Effector memory CD4-positive, alpha-beta T cell (primary cell): Measurements from ENCODE around the gene LIMK1.

Experiments
- DNase-seq, 3 donors: peaks; one replicate each; pipeline ENCODE4 v3.0.0-alpha.2; 2020
- H3K27ac ChIP-seq: 2 replicates; pipeline ENCODE4 v1.7.0; 2013; ENCODE audit warnings: mild to moderate bottlenecking, low read length, moderate library complexity; ENCODE audit not compliant: insufficient read depth, poor library complexity, severe bottlenecking
- H3K27me3 ChIP-seq: replicated peaks from 2 replicates; pipeline ENCODE4 v1.7.0; 2013; ENCODE audit warnings: mild to moderate bottlenecking, low read length; ENCODE audit not compliant: insufficient read depth, control insufficient read depth, poor library complexity, severe bottlenecking
- H3K36me3 ChIP-seq: 2 replicates; pipeline ENCODE4 v1.7.0; 2013; ENCODE audit warnings: mild to moderate bottlenecking, low read length, moderate library complexity; ENCODE audit not compliant: control insufficient read depth, insufficient read depth
- H3K4me1 ChIP-seq: 2 replicates; pipeline ENCODE4 v1.7.0; 2013; ENCODE audit warnings: low read length, mild to moderate bottlenecking; ENCODE audit not compliant: control insufficient read depth, insufficient read depth, poor library complexity, severe bottlenecking
- H3K4me3 ChIP-seq: 2 replicates; pipeline ENCODE4 v1.7.0; 2013; ENCODE audit warnings: low read length, low read depth, mild to moderate bottlenecking; ENCODE audit not compliant: insufficient read depth, poor library complexity, severe bottlenecking
- H3K9me3 ChIP-seq: 2 replicates; pipeline ENCODE4 v1.7.0; 2013; ENCODE audit warnings: mild to moderate bottlenecking, low read length, moderate library complexity; ENCODE audit not compliant: control insufficient read depth

Gene LIMK1

DNA sequence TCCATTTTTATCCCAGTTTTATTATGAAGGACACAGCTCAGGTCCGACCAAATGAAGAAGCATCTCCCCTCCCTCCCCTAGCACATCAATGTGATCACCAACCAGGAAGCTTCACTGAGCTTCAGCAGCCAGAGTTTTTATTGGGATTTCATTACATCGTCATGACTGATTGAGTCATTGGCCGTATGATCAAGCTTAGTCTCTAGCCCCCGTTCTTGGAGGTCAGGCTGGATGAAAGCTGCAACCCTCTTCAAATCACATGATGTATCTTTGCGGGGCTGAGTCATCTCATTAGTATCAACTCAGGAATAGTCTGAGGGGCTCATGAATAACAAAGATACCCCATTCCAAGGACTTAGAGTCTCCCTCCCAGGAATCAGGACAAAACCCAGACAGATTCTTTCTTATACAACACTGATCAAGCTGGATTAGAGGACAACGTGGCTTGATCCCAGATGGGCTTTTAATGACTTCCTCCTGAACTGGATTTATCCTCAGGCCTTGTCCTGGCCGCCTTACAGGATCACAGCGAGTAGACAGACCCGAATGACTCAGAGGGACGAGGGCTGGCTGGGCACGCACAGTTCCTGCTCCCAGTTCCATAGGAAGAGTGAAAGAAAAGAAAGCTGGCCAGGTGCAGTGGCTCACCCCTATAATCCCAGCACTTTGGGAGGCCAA, 14.5 kb downstream of the LIMK1 start:
- no peak overlapping the region for H3K4me3 ChIP-seq
- H3K27me3 ChIP-seq = no peaks in the 10 kb centered on the region
- no peak for DNase-seq
- H3K36me3 ChIP-seq = peaks cover 8% of the 10 kb centered on the region
- H3K9me3 ChIP-seq = no peaks in the 10 kb centered on the region
- H3K27ac ChIP-seq = no peak overlapping the region
- H3K4me1 ChIP-seq = peaks cover 16% of the 10 kb centered on the region

DNA sequence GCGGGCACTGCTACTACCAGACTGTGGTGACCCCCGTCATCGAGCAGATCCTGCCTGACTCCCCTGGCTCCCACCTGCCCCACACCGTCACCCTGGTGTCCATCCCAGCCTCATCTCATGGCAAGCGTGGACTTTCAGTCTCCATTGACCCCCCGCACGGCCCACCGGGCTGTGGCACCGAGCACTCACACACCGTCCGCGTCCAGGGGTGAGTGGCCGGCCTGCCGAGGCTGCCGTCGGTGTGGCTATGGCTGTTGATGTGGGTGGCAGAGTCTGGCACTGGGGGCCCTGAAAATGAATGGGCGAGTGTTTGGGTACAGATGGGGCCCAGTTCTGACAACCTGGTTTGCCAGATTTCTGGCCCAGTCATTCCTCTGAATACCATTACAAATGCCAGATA, 15.4 kb downstream of the LIMK1 start:
- peaks cover 6% of the 10 kb centered on the region for H3K4me1 ChIP-seq
- no peak overlapping the region for H3K4me3 ChIP-seq
- no peaks in the 10 kb centered on the region for H3K9me3 ChIP-seq
- peaks cover 8% of the 10 kb centered on the region for H3K36me3 ChIP-seq
- DNase-seq = no peak
- no peaks in the 10 kb centered on the region for H3K27me3 ChIP-seq
- no peak overlapping the region for H3K27ac ChIP-seq

DNA sequence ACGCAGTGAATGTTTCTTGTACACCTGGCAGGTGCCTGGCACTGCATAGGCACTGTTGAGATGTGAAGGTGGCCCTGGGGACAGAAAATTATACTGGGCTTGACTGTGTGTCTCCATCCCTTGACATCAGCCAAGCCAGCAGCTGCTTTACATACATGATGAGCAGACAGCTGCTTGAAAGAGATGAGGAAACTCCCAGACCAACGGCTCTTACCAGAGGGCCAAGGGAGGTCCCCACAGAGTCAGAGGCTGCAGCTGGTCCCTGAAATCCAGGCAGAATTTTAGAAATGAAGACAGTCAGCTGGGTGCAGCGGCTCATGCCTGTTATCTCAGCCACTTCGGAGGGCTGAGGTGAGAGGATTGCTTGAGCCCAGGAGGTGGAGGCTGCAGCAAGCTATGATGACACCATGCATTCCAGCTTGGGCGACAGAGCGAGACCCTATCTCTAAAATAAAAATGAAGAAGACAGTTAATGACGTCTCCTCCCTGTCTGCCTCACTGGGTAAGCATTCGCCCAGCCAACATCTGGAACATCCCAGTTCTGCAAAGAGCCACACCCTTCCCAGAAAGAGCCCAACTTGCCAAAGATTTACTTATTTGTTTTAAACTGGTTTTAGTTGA, 17.6 kb downstream of the LIMK1 start:
- H3K27ac ChIP-seq = no peak overlapping the region
- no peaks in the 10 kb centered on the region for H3K9me3 ChIP-seq
- H3K4me1 ChIP-seq = no peaks in the 10 kb centered on the region
- no peak overlapping the region for H3K4me3 ChIP-seq
- peaks cover 14% of the 10 kb centered on the region for H3K36me3 ChIP-seq
- DNase-seq = no peak
- H3K27me3 ChIP-seq = no peaks in the 10 kb centered on the region

DNA sequence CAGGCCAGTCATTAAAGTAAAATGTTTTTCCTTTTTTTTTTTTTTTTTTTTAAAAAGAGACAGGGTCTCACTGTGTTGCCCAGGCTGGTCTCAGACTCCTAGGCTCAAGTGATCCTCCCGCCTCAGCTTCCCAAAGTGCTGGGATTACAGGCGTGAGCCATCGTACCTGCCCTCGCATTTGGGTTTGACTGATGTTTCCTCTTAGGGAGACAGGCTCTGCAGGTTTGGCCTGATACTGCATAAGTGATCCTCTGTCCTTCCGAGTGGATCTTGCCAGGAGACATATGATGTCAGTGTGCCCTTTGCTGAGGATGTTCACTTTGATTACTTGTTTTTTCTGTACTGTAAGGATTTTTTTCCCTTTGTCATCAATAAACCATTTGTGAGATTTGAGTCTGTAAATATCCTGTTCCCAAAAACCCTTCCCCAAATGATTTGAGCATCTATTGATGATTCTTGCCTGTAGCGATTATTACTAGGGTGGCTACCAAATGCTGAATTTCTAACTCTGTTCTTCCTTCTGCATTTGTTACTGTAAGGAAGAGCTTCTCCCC, 19.7 kb downstream of the LIMK1 start:
- Histone ChIP-seq H3K36me3 (peaks cover 10% of the 10 kb centered on the region), H3K27ac (no peak overlapping the region), H3K9me3 (no peaks in the 10 kb centered on the region), H3K4me1 (no peaks in the 10 kb centered on the region), H3K27me3 (no peaks in the 10 kb centered on the region), H3K4me3 (no peak overlapping the region)
- no peak for DNase-seq

DNA sequence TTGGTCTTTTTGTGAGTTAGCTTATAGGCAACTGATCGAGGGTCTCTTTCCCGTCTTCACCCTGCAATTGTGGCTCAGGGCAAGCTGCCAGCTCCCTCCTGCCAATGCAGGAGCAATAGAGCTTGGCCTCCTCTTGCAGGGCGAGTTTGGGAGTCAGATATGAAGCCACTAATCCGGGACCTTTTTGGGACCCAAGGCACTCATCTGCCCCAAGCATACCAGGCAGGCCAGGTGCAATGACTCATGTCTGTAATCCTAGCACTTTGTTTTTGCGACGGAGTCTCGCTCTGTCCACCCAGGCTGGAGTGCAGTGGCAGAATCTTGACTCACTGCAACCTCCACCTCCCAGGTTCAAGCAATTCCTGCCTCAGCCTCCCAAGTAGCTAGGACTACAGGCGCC, 21.1 kb downstream of the LIMK1 start:
- no peaks in the 10 kb centered on the region for H3K27me3 ChIP-seq
- H3K27ac ChIP-seq = no peak overlapping the region
- no peak overlapping the region for H3K4me3 ChIP-seq
- no peaks in the 10 kb centered on the region for H3K4me1 ChIP-seq
- no peak for DNase-seq
- no peaks in the 10 kb centered on the region for H3K9me3 ChIP-seq
- peaks cover 16% of the 10 kb centered on the region for H3K36me3 ChIP-seq

- no peak for DNase-seq
- Histone ChIP-seq H3K27ac (no peak overlapping the region), H3K4me3 (no peak overlapping the region), H3K4me1 (no peaks in the 10 kb centered on the region), H3K9me3 (no peaks in the 10 kb centered on the region), H3K27me3 (no peaks in the 10 kb centered on the region), H3K36me3 (peaks cover 16% of the 10 kb centered on the region)
These were observed 22.4 kb downstream of the LIMK1 start for GRCh38 chr7:74105992-74106391.

GRCh38 chr7:74106846-74107245, 23.2 kb downstream of the LIMK1 start:
- H3K36me3 ChIP-seq = peaks cover 23% of the 10 kb centered on the region
- H3K4me3 ChIP-seq = no peak overlapping the region
- H3K27me3 ChIP-seq = no peaks in the 10 kb centered on the region
- H3K9me3 ChIP-seq = no peaks in the 10 kb centered on the region
- no peak overlapping the region for H3K27ac ChIP-seq
- DNase-seq = no peak
- H3K4me1 ChIP-seq = no peaks in the 10 kb centered on the region

GRCh38 chr7:74115326-74115725, 31.7 kb downstream of the LIMK1 start:
- Histone ChIP-seq H3K4me1 (no peaks in the 10 kb centered on the region), H3K36me3 (peaks cover 14% of the 10 kb centered on the region), H3K27ac (no peak overlapping the region), H3K9me3 (no peaks in the 10 kb centered on the region), H3K27me3 (no peaks in the 10 kb centered on the region), H3K4me3 (no peak overlapping the region)
- no peak for DNase-seq

DNA sequence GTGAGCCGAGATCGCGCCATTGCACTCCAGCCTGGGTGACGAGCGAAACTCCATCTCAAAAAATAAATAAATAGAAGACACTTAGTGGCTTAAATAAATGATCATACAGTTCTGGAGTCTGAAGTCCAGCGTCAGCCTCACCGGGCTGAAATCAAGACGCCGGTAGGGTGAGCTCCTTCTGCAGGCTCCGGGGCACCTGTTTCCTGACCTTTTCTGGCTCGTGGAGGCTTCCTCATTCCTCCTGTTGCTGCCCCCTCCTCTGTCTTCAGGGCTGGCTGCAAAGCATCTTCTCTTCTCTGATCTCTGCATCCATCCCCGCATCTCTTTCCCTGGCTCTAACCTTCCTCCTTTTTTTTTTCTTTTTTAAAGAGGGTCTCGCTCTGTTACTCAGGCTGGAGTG, 32.8 kb downstream of the LIMK1 start:
- Histone ChIP-seq H3K27ac (no peak overlapping the region), H3K4me3 (no peak overlapping the region), H3K9me3 (no peaks in the 10 kb centered on the region), H3K36me3 (peaks cover 21% of the 10 kb centered on the region), H3K27me3 (no peaks in the 10 kb centered on the region), H3K4me1 (no peaks in the 10 kb centered on the region)
- DNase-seq = no peak

GRCh38 chr7:74119831-74120230, 36.2 kb downstream of the LIMK1 start:
- Histone ChIP-seq H3K4me1 (no peaks in the 10 kb centered on the region), H3K27me3 (no peaks in the 10 kb centered on the region), H3K4me3 (no peak overlapping the region), H3K27ac (no peak overlapping the region), H3K9me3 (no peaks in the 10 kb centered on the region), H3K36me3 (peaks cover 14% of the 10 kb centered on the region)
- DNase-seq = no peak
